SU-DHL-6 (cell line): Measurements from ENCODE around the gene ZNF609.

ENCODE experiments used
- CTCF ChIP-seq: fragments of 200-600 bp; sonication (generic); IDR thresholded peaks from one replicate; pipeline ENCODE4 v1.5.1; 2017; ENCODE audit warnings: antibody characterized with exemption, mild to moderate bottlenecking, low read length, moderate library complexity; ENCODE audit not compliant: insufficient read depth, poor library complexity, severe bottlenecking
- EZH2phosphoT487 ChIP-seq: fragments of 200-600 bp; sonication (generic), shearing (Covaris generic); conservative IDR thresholded peaks from 2 replicates; pipeline ENCODE4 v1.6.1; 2018; ENCODE audit warnings: mild to moderate bottlenecking, antibody characterized with exemption, low read length, moderate library complexity, mixed read lengths

GRCh38 chr15:64478863-64479262 lies 18.5 kb downstream of the ZNF609 start:
- TF ChIP-seq CTCF: no peak
- TF ChIP-seq EZH2phosphoT487: no peak
